Uterus (tissue), 2 donors: ENCODE data around the gene PTPRH.

Source experiments
- POLR2A ChIP-seq, 2 donors: fragments of 450-650 bp; IDR thresholded peaks; one replicate each; pipeline ENCODE4 v1.6.1; 2016; ENCODE audit warnings: antibody characterized with exemption in 2 of 2, mild to moderate bottlenecking in 1 of 2, moderate library complexity in 1 of 2
- TF ChIP-seq, protein P1 (sequence below), 4 experiments: fragments of 200-600 bp in 2 of 4; fragments of 450-650 bp in 2 of 4; sonication (generic) in 2 of 4; IDR thresholded peaks; one replicate each; pipeline ENCODE4 v1.5.1; 2016 to 2019; ENCODE audit warnings: antibody characterized with exemption in 4 of 4, mild to moderate bottlenecking in 2 of 4, moderate library complexity in 1 of 4

DNA sequence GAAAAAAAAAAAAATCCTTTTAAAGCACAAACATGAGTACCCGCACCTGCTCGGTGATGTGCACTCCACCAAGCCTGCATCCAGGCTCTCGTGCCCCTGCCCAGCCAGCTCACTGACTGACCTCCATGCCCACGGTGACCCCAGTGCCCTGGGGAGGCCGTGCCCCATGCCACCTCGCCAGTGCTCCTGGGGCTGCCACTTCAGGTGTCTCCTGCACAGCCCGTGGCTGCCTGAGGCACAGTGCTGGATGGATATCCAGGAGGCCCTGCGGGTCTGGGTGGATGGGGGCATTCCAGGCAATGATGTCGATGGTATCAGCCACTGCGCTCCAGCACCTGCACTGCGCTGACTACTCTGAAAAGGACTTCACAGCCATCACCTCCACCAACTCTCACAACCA, 40.5 kb upstream of the PTPRH start:
- TF ChIP-seq POLR2A (IDR thresholded peaks at IDR 0.05), result no peak
- TF ChIP-seq, protein P1, sequence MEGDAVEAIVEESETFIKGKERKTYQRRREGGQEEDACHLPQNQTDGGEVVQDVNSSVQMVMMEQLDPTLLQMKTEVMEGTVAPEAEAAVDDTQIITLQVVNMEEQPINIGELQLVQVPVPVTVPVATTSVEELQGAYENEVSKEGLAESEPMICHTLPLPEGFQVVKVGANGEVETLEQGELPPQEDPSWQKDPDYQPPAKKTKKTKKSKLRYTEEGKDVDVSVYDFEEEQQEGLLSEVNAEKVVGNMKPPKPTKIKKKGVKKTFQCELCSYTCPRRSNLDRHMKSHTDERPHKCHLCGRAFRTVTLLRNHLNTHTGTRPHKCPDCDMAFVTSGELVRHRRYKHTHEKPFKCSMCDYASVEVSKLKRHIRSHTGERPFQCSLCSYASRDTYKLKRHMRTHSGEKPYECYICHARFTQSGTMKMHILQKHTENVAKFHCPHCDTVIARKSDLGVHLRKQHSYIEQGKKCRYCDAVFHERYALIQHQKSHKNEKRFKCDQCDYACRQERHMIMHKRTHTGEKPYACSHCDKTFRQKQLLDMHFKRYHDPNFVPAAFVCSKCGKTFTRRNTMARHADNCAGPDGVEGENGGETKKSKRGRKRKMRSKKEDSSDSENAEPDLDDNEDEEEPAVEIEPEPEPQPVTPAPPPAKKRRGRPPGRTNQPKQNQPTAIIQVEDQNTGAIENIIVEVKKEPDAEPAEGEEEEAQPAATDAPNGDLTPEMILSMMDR (IDR thresholded peaks at IDR 0.05), result no peak
